ENCODE results near the gene RNF39. TPM values are rescaled to one million over a fixed set of nuclear protein-coding genes. Genes with fewer than 3 reads are reported as not detected.

The RNF39 gene
- total RNA-seq, 4 donors from 2014 or later = not detected

- Histone ChIP-seq H3K36me3 (peaks cover 0 to 32% of the 10 kb centered on the region in 2 donors), H3K27ac (no peak overlapping the region), H3K9me3 (no peaks in the 10 kb centered on the region), H3K4me1 (no peaks in the 10 kb centered on the region), H3K4me3 (no peak overlapping the region), H3K27me3 (no peaks in the 10 kb centered on the region)
- no peak for TF ChIP-seq POLR2A (IDR thresholded peaks at IDR 0.05)
- TF ChIP-seq, protein P1, sequence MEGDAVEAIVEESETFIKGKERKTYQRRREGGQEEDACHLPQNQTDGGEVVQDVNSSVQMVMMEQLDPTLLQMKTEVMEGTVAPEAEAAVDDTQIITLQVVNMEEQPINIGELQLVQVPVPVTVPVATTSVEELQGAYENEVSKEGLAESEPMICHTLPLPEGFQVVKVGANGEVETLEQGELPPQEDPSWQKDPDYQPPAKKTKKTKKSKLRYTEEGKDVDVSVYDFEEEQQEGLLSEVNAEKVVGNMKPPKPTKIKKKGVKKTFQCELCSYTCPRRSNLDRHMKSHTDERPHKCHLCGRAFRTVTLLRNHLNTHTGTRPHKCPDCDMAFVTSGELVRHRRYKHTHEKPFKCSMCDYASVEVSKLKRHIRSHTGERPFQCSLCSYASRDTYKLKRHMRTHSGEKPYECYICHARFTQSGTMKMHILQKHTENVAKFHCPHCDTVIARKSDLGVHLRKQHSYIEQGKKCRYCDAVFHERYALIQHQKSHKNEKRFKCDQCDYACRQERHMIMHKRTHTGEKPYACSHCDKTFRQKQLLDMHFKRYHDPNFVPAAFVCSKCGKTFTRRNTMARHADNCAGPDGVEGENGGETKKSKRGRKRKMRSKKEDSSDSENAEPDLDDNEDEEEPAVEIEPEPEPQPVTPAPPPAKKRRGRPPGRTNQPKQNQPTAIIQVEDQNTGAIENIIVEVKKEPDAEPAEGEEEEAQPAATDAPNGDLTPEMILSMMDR (IDR thresholded peaks at IDR 0.05 in 4 of 5, conservative IDR thresholded peaks at IDR 0.05 in 1 of 5) = no peak
- intact Hi-C loops (cut with DNase I; ENCODE audit: low total_unique reads) (no loop called here), in situ Hi-C loops (cut with MboI; ENCODE audit: low sequenced_read_pairs in 4 of 4) (loop anchor here in 2 of 4 donors (25.0 kb wide), 1 partner anchor 284 kb away; the partner anchor contains the start of genes RPP21 (in 2 of the 2) and TRIM39 (in 2 of the 2))
- DNase-seq (no peak), ATAC-seq (no peak)
Measured at GRCh38 chr6:30053682-30054081, 21.9 kb downstream of the RNF39 start.

DNA sequence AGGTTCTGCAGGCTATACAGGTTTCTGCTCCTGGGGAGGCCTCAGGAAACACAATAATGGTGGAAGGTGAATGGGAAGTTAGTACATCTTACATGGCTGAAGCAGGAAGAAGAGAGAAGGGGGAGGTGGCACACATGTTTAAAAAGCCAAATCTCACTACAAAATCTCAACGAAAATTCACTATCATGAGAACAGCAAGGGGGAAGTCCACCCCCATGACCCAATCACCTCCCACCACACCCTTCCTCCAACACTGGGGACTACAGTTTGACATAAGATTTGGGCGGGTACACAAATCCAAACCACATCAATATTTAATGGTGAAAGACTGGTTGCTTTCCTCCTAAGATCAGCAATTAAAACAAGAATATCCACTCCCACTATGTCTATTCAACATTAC, 28.3 kb downstream of the RNF39 start:
- intact Hi-C loops (cut with DNase I; ENCODE audit: low total_unique reads) = no loop called here
- no peak for TF ChIP-seq POLR2A (IDR thresholded peaks at IDR 0.05)
- TF ChIP-seq, protein P1 (IDR thresholded peaks at IDR 0.05 in 4 of 5, conservative IDR thresholded peaks at IDR 0.05 in 1 of 5) = no peak
- Histone ChIP-seq H3K9me3 (no peaks in the 10 kb centered on the region), H3K27ac (no peak overlapping the region), H3K27me3 (no peaks in the 10 kb centered on the region), H3K36me3 (no peaks in the 10 kb centered on the region), H3K4me1 (peaks cover 0 to 6% of the 10 kb centered on the region in 2 donors), H3K4me3 (no peak overlapping the region)
- ATAC-seq = no peak
- in situ Hi-C loops (cut with MboI; ENCODE audit: low sequenced_read_pairs in 4 of 4) = no loop called here
- no peak for DNase-seq

- in situ Hi-C loops (cut with MboI; ENCODE audit: low sequenced_read_pairs in 4 of 4) = no loop called here
- Histone ChIP-seq H3K27me3 (no peaks in the 10 kb centered on the region), H3K27ac (no peak overlapping the region), H3K9me3 (no peaks in the 10 kb centered on the region), H3K36me3 (no peaks in the 10 kb centered on the region), H3K4me1 (peaks cover 0 to 10% of the 10 kb centered on the region in 2 donors), H3K4me3 (no peak overlapping the region)
- no peak for TF ChIP-seq POLR2A (IDR thresholded peaks at IDR 0.05)
- TF ChIP-seq, protein P1 (IDR thresholded peaks at IDR 0.05 in 4 of 5, conservative IDR thresholded peaks at IDR 0.05 in 1 of 5) = no peak
- intact Hi-C loops (cut with DNase I; ENCODE audit: low total_unique reads) = no loop called here
- DNase-seq (no peak), ATAC-seq (no peak)
Measured at GRCh38 chr6:30044630-30045029, 30.9 kb downstream of the RNF39 start.

GRCh38 chr6:30043744-30044143, 31.8 kb downstream of the RNF39 start:
- H3K9me3 ChIP-seq = no peaks in the 10 kb centered on the region
- TF ChIP-seq POLR2A (IDR thresholded peaks at IDR 0.05) = no peak
- TF ChIP-seq, protein P1 (IDR thresholded peaks at IDR 0.05 in 4 of 5, conservative IDR thresholded peaks at IDR 0.05 in 1 of 5) = no peak
- ATAC-seq (no peak), DNase-seq (no peak)
- no peak overlapping the region for H3K27ac ChIP-seq
- no peak overlapping the region for H3K4me3 ChIP-seq
- H3K4me1 ChIP-seq = peaks cover 0 to 10% of the 10 kb centered on the region in 2 donors
- in situ Hi-C loops (cut with MboI; ENCODE audit: low sequenced_read_pairs in 4 of 4) (no loop called here), intact Hi-C loops (cut with DNase I; ENCODE audit: low total_unique reads) (no loop called here)
- H3K36me3 ChIP-seq = no peaks in the 10 kb centered on the region
- no peaks in the 10 kb centered on the region for H3K27me3 ChIP-seq

- H3K4me1 ChIP-seq = peaks cover 0 to 10% of the 10 kb centered on the region in 2 donors
- H3K36me3 ChIP-seq = no peaks in the 10 kb centered on the region
- intact Hi-C loops (cut with DNase I; ENCODE audit: low total_unique reads) = no loop called here
- TF ChIP-seq, protein P1 (IDR thresholded peaks at IDR 0.05 in 4 of 5, conservative IDR thresholded peaks at IDR 0.05 in 1 of 5) = no peak
- no peak for TF ChIP-seq POLR2A (IDR thresholded peaks at IDR 0.05)
- no peaks in the 10 kb centered on the region for H3K9me3 ChIP-seq
- no peak overlapping the region for H3K27ac ChIP-seq
- in situ Hi-C loops (cut with MboI; ENCODE audit: low sequenced_read_pairs in 4 of 4) = no loop called here
- DNase-seq (no peak), ATAC-seq (no peak)
- no peak overlapping the region for H3K4me3 ChIP-seq
- no peaks in the 10 kb centered on the region for H3K27me3 ChIP-seq
Measured at GRCh38 chr6:30042914-30043313, 32.7 kb downstream of the RNF39 start.
